Sigmoid colon (tissue), 4 donors: ENCODE data around the gene IQCK.
"Not testable (repeated sequence)": the region's sequence is repeated elsewhere in the genome, so short reads cannot be mapped to it uniquely, and the experiment has no call there.

Experiments used
- CTCF ChIP-seq, 4 experiments: fragments of 450-650 bp in 3 of 4; fragments of 200-600 bp in 1 of 4; IDR thresholded peaks; one replicate each; pipeline ENCODE4 v1.5.1; 2016 to 2019; ENCODE audit warnings: antibody characterized with exemption in 4 of 4, mild to moderate bottlenecking in 3 of 4, moderate library complexity in 2 of 4
- EP300 ChIP-seq, 4 donors: sonication (generic); formaldehyde crosslinking; IDR thresholded peaks; one replicate each; pipeline ENCODE4 v1.6.1; 2017; ENCODE audit warnings: antibody characterized with exemption in 4 of 4
- POLR2A ChIP-seq, 2 donors: fragments of 450-650 bp; IDR thresholded peaks; one replicate each; pipeline ENCODE4 v1.6.1; 2016; ENCODE audit warnings: antibody characterized with exemption in 2 of 2, mild to moderate bottlenecking in 2 of 2, moderate library complexity in 2 of 2
- POLR2AphosphoS5 ChIP-seq, 4 donors: sonication (generic); formaldehyde crosslinking; IDR thresholded peaks; one replicate each; pipeline ENCODE4 v1.6.1; 2017; ENCODE audit warnings: antibody characterized with exemption in 4 of 4

GRCh38 chr16:19801369-19801768 is 83.3 kb downstream of the IQCK start:
- not testable (repeated sequence) for TF ChIP-seq POLR2A, CTCF, POLR2AphosphoS5, EP300 (IDR thresholded peaks at IDR 0.05)
